Neural crest cell (in vitro differentiated cells): ENCODE results near the gene CDYL. TPM values are rescaled to one million over a fixed set of nuclear protein-coding genes. Genes with fewer than 3 reads are reported as not detected.

Source experiments
- DNase-seq: peaks from one replicate; pipeline ENCODE4 v3.0.0; 2021; ENCODE audit warnings: low read depth, mixed read lengths, low spot score
- H3K27ac Mint-ChIP-seq: one replicate; pipeline ENCODE4 v1.8.0; 2021; ENCODE audit warnings: mild to moderate bottlenecking, mixed read lengths; ENCODE audit not compliant: unreplicated experiment
- H3K27me3 Mint-ChIP-seq: 2 replicates; pipeline ENCODE4 v1.8.0; 2021; ENCODE audit warnings: low read depth, mild to moderate bottlenecking, mixed read lengths
- H3K36me3 Mint-ChIP-seq: 2 replicates; pipeline ENCODE4 v1.8.0; 2021; ENCODE audit warnings: low read depth, mild to moderate bottlenecking, mixed read lengths
- H3K4me1 Mint-ChIP-seq: 2 replicates; pipeline ENCODE4 v1.8.0; 2021; ENCODE audit warnings: mixed read lengths
- H3K4me3 Mint-ChIP-seq: one replicate; pipeline ENCODE4 v1.8.0; 2021; ENCODE audit warnings: mild to moderate bottlenecking, mixed read lengths
- H3K9me3 Mint-ChIP-seq: 2 replicates; pipeline ENCODE4 v1.8.0; 2021; ENCODE audit warnings: mixed read lengths
- total RNA-seq: library from RNA; stranded (reverse); gene quantifications from 2 replicates; pipeline ENCODE4 v1.2.1, GENCODE V29; 2021
- TF ChIP-seq, protein P1 (sequence below): fragments of 200-600 bp; sonication (generic); conservative IDR thresholded peaks from 2 replicates; pipeline ENCODE4 v1.5.0; 2021; ENCODE audit warnings: antibody characterized with exemption, mild to moderate bottlenecking

Gene CDYL
- total RNA-seq, 1 donor from 2014 or later = 54.2 TPM

DNA sequence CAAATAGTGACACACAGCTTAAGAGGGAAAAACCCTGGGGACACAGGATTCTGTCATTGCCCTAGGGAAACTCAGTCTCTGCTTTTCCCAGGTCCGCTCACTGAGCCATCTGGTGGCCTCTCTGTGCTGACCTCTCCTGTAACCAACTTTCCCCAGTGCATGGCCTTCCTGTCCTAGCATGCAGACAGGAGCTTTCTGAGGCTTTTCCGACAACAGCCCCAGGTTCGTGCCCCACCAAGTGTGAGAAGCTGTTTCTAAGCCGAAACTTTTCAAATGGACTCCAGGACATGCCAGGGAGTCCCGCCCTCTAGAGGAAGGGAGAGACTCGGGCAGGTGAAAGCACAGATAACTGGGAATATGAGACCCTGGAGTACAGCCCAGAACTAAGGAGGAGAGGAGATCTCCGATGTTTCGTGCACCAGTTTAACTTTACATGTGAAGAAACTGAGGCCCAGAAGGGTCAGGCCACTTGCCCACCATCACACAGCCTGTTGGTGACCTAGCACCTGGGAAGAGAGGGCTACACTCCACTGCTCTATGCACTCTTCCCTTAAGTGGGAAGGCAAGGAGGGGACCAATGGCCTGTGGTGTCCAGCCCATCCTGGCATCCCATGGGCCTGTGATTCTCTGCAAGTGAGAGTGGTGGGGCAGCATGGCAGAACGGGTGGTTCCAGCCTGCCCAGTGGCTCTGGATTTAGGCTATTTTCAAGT is 181.5 kb downstream of the CDYL start:
- H3K27ac Mint-ChIP-seq = peak overlapping the region; percentile 54
- H3K36me3 Mint-ChIP-seq = peaks cover 14% of the 10 kb centered on the region
- no peaks in the 10 kb centered on the region for H3K4me1 Mint-ChIP-seq
- no peak overlapping the region for H3K4me3 Mint-ChIP-seq
- H3K27me3 Mint-ChIP-seq = no peaks in the 10 kb centered on the region
- no peak for DNase-seq
- no peaks in the 10 kb centered on the region for H3K9me3 Mint-ChIP-seq
- TF ChIP-seq, protein P1, sequence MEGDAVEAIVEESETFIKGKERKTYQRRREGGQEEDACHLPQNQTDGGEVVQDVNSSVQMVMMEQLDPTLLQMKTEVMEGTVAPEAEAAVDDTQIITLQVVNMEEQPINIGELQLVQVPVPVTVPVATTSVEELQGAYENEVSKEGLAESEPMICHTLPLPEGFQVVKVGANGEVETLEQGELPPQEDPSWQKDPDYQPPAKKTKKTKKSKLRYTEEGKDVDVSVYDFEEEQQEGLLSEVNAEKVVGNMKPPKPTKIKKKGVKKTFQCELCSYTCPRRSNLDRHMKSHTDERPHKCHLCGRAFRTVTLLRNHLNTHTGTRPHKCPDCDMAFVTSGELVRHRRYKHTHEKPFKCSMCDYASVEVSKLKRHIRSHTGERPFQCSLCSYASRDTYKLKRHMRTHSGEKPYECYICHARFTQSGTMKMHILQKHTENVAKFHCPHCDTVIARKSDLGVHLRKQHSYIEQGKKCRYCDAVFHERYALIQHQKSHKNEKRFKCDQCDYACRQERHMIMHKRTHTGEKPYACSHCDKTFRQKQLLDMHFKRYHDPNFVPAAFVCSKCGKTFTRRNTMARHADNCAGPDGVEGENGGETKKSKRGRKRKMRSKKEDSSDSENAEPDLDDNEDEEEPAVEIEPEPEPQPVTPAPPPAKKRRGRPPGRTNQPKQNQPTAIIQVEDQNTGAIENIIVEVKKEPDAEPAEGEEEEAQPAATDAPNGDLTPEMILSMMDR = peak; percentile 33

DNA sequence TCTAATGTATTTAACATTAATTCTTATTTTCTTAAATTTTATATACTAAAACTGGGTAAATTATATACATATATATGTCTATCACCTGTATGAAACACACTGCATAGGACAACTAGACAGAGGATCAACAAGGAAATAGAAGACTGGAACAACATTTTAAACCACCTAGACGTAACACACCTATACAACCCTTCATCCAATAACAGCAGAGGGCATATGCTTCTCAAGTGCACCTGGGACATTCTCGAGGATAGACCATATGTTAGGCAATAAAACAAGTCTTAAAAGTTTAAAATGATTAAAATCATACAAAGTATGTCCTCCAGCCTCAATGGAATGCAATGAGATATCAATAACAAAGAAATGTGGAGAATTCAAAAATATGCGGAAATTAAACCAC is 182.4 kb downstream of the CDYL start:
- Mint-ChIP-seq H3K27me3 (no peaks in the 10 kb centered on the region), H3K4me3 (no peak overlapping the region), H3K36me3 (peaks cover 13% of the 10 kb centered on the region), H3K9me3 (no peaks in the 10 kb centered on the region), H3K4me1 (no peaks in the 10 kb centered on the region), H3K27ac (no peak overlapping the region)
- no peak for DNase-seq
- TF ChIP-seq, protein P1 = no peak

DNA sequence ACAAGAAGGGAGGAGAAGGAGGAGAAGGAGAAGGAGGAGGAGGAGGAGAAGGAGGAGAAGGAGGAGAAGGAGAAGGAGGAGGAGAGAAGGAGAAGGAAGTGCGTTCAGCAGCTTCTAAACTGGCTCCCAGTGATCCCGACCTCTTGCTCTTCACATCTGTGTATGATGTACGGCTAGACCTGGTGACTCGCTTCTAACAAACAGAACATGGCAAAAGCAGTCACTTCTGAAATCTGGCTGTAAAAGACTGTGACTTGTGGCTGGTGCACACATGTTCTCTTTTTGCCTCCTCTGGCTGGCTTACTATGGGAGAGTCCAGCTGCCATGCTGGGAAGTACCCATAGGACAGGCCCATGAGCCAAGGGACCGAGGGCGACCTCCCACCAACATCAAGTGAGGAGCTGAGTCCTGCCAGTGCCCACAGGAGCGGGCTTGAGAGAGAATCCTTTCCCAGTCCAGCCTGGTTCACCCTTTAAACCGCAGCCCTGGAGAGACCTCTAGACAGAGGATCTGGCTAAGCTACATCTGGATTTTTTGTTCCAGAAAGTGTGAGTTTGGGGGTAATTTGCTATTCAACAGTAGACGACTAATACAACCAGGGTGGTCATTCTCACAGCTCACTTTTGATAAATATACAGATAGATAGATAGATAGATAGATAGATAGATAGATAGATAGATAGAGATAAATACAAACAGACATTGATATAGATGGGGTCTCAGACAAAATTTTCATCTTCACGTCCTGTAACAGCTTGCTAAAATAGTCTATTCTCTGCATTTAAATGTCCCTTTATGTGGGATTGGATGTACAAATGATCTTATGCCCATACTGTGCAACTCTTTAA is 185.3 kb downstream of the CDYL start:
- DNase-seq = no peak
- no peak overlapping the region for H3K4me3 Mint-ChIP-seq
- H3K27ac Mint-ChIP-seq = no peak overlapping the region
- TF ChIP-seq, protein P1 = no peak
- peaks cover 6% of the 10 kb centered on the region for H3K36me3 Mint-ChIP-seq
- no peaks in the 10 kb centered on the region for H3K27me3 Mint-ChIP-seq
- peaks cover 10% of the 10 kb centered on the region for H3K4me1 Mint-ChIP-seq
- H3K9me3 Mint-ChIP-seq = no peaks in the 10 kb centered on the region

DNA sequence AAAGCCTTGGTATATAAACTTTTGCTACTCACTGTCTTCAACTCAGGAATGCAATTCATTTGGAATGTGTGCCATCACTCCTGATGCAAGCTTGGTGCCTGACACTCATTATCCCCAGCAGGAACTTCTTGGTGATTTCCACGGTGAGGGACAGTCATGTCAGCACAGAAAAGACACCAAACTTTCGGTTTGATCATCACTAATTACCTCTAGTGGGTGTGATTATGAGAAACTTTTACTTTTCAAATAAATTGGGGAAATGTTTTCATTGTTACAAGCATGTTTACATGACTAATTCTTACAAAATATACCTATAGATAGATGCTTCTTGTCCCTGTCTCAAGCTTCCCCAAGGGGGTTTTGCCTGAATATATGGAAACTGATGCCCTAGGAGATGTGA is 186.7 kb downstream of the CDYL start:
- Mint-ChIP-seq H3K36me3 (no peaks in the 10 kb centered on the region), H3K4me3 (no peak overlapping the region), H3K4me1 (peaks cover 10% of the 10 kb centered on the region), H3K9me3 (no peaks in the 10 kb centered on the region), H3K27ac (no peak overlapping the region), H3K27me3 (no peaks in the 10 kb centered on the region)
- DNase-seq = no peak
- TF ChIP-seq, protein P1 = no peak

DNA sequence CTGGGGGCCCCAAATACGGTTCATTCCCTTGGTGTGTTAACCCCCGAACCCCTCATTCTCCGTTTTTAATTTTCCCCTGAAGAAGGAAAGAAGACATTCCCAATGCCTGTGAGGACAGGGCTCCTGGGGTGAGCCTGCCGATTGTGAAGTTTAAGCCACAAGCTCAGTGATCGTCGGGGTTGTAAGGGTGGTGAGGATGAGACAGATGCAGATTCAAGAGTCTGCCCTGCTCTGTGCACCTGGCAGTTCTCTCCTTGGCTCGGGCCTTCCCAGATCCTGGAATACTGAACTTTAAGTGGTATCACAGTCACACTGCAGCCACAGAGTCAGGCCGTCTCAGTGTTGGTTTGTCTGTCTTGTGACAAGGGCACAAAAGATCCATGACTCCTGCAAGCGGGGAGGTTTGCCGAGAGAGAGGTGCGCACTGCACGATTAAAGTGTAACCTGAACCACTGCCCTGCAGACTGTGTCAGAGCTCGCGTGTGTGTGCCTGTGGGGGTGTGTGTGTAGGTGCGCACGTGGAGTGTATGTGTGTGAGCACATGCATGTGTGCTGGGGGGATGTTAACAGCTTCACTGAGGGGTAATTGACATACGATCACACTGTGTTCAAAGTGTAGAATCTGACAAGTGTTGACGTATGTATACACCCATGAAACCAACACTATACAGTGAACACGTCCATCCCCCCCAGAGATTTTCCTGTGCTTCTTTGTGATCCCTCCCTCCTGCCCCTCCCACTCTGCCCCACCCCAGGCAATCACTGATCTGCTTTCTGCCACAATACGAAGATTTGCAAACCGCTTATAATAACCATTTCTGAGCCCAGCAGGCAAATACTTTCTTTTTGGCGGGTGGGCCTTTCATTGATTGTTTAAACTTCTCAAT is 188.7 kb downstream of the CDYL start:
- Mint-ChIP-seq H3K4me3 (no peak overlapping the region), H3K27me3 (no peaks in the 10 kb centered on the region), H3K27ac (no peak overlapping the region), H3K36me3 (no peaks in the 10 kb centered on the region), H3K9me3 (no peaks in the 10 kb centered on the region), H3K4me1 (peaks cover 14% of the 10 kb centered on the region)
- no peak for DNase-seq
- TF ChIP-seq, protein P1 = no peak
